B cell (primary cell): ENCODE results near the gene AK4. TPM values are rescaled to one million over a fixed set of nuclear protein-coding genes. Genes with fewer than 3 reads are reported as not detected.

Experiments
- ATAC-seq: fragments of 200-7000 bp; cut with Tn5 transposase; one replicate; pipeline ENCODE4 v1.10.0; 2021; ENCODE audit warnings: low read depth, mild to moderate bottlenecking, moderate number of reproducible peaks, moderate library complexity
- CTCF ChIA-PET: fragments of 350-600 bp; sonication (Branson Sonifier 250); formaldehyde crosslinking; loops from one replicate; lab custom pipeline; 2021; ENCODE audit warnings: antibody characterized with exemption, inconsistent platforms; lab: Charles Lee
- POLR2A ChIA-PET: fragments of 350-600 bp; sonication (Branson Sonifier 250); formaldehyde crosslinking; loops from one replicate; lab custom pipeline; 2021; ENCODE audit warnings: antibody characterized with exemption; lab: Charles Lee
- DNase-seq: peaks from one replicate; pipeline ENCODE4 v3.0.0; 2013
- H2AFZ ChIP-seq: 2 replicates; pipeline ENCODE4 v1.6.1; 2012; ENCODE audit warnings: mild to moderate bottlenecking, low read depth, low read length; ENCODE audit not compliant: insufficient read depth, poor library complexity, severe bottlenecking
- H3K27ac ChIP-seq, 2 donors: 1 replicate in 1 of 2; 2 replicates in 1 of 2; pipeline ENCODE4 v1.5.1; 2012 to 2013; ENCODE audit warnings: low read length in 2 of 2, mild to moderate bottlenecking in 2 of 2, moderate library complexity in 1 of 2
- H3K27me3 ChIP-seq, 4 experiments: fragments of 200-600 bp in 1 of 4; sonication (generic) in 1 of 4; replicated peaks in 1 of 4; 1 replicate in 2 of 4; 2 replicates in 2 of 4; pipeline versions ENCODE4 v1.6.1 to v1.7.0; 2013 to 2016; ENCODE audit warnings: low read length in 3 of 4, mild to moderate bottlenecking in 2 of 4, mixed read lengths in 1 of 4, moderate library complexity in 1 of 4; ENCODE audit not compliant: insufficient read depth in 4 of 4, control insufficient read depth in 3 of 4; ENCODE audit errors: control extremely low read depth in 1 of 4
- H3K36me3 ChIP-seq, 2 experiments: replicated peaks in 1 of 2; 1 replicate in 1 of 2; 2 replicates in 1 of 2; pipeline versions ENCODE4 v1.6.1 to v1.7.1; 2013; ENCODE audit warnings: low read length in 1 of 2; ENCODE audit not compliant: insufficient read depth in 2 of 2, control insufficient read depth in 1 of 2; ENCODE audit errors: control extremely low read depth in 1 of 2, extremely low read depth in 1 of 2
- H3K4me1 ChIP-seq, 2 donors: fragments of 200-600 bp in 1 of 2; sonication (generic) in 1 of 2; 1 replicate in 1 of 2; 2 replicates in 1 of 2; pipeline versions ENCODE4 v1.5.1 to v1.6.1; 2013 to 2017; ENCODE audit warnings: low read length in 2 of 2; ENCODE audit not compliant: control insufficient read depth in 2 of 2, insufficient read depth in 2 of 2
- H3K4me2 ChIP-seq: replicated peaks from 2 replicates; pipeline ENCODE3; 2012; ENCODE audit warnings: mild to moderate bottlenecking, low read depth, low read length; ENCODE audit not compliant: poor library complexity, severe bottlenecking
- H3K4me3 ChIP-seq, 5 experiments: fragments of 200-600 bp in 1 of 5; sonication (generic) in 1 of 5; 1 replicate in 3 of 5; 2 replicates in 2 of 5; pipeline versions ENCODE4 v1.5.1 to v1.7.0; 2011 to 2016; ENCODE audit warnings: low read length in 4 of 5, mild to moderate bottlenecking in 4 of 5, low read depth in 2 of 5, control low read depth in 1 of 5, moderate library complexity in 1 of 5; ENCODE audit not compliant: insufficient read depth in 1 of 5; ENCODE audit errors: control extremely low read depth in 1 of 5, extremely low read depth in 1 of 5
- H3K79me2 ChIP-seq: fragments of 200-600 bp; sonication (generic); one replicate; pipeline ENCODE4 v1.6.0; 2016; ENCODE audit warnings: low read length; ENCODE audit not compliant: control insufficient read depth, insufficient read depth
- H3K9ac ChIP-seq: fragments of 200-600 bp; sonication (generic); 2 replicates; pipeline ENCODE4 v1.6.1; 2017; ENCODE audit warnings: mild to moderate bottlenecking, low read length, moderate library complexity
- H3K9me3 ChIP-seq, 3 donors: one replicate each; pipeline versions ENCODE4 v1.6.1 to v1.7.1; 2013; ENCODE audit warnings: low read length in 2 of 3; ENCODE audit not compliant: control insufficient read depth in 2 of 3, insufficient read depth in 1 of 3; ENCODE audit errors: control extremely low read depth in 1 of 3
- H4K20me1 ChIP-seq: 2 replicates; pipeline ENCODE4 v1.6.0; 2012; ENCODE audit warnings: mild to moderate bottlenecking, low read length; ENCODE audit not compliant: insufficient read depth, control insufficient read depth, poor library complexity, severe bottlenecking
- H3K27ac Mint-ChIP-seq: one replicate; pipeline ENCODE4 v1.8.0; 2021; ENCODE audit warnings: mixed read lengths
- H3K27me3 Mint-ChIP-seq: one replicate; pipeline ENCODE4 v1.8.0; 2021; ENCODE audit warnings: mixed read lengths
- H3K4me1 Mint-ChIP-seq: one replicate; pipeline ENCODE4 v1.8.0; 2021; ENCODE audit warnings: mixed read lengths
- H3K4me3 Mint-ChIP-seq: one replicate; pipeline ENCODE4 v1.8.0; 2021; ENCODE audit warnings: mixed read lengths
- H3K9me3 Mint-ChIP-seq: one replicate; pipeline ENCODE4 v1.8.0; 2022; ENCODE audit warnings: mixed read lengths; ENCODE audit not compliant: insufficient read depth
- EZH2 ChIP-seq: IDR thresholded peaks from 2 replicates; pipeline ENCODE4 v1.6.1; 2012; ENCODE audit warnings: borderline replicate concordance, low read depth, mild to moderate bottlenecking, moderate library complexity, low read length; ENCODE audit not compliant: insufficient read depth, poor library complexity, severe bottlenecking
- WGBS: methylation state at CpG from one replicate; pipeline ENCODE4 v1.1.5; 2013; ENCODE audit warnings: missing lambda C conversion rate; ENCODE audit not compliant: insufficient coverage; 5-methylcytosine and 5-hydroxymethylcytosine counted together
- intact Hi-C: fragments of 100-400 bp; cut with micrococcal nuclease; formaldehyde crosslinking; loops from one replicate; pipeline ENCODE4 v1.10.0; 2022
- polyA plus RNA-seq: library from polyadenylated mRNA; depleted of rRNA; stranded (reverse); fragments of >200 nt; gene quantifications from 2 replicates; pipeline ENCODE4 v1.2.3, GENCODE V29; 2012
- total RNA-seq, 2 donors: library from RNA; stranded (reverse); fragments of 120-200 nt in 1 of 2; gene quantifications; 1 replicate in 1 of 2; 2 replicates in 1 of 2; pipeline versions ENCODE4 v1.2.3 to v1.2.4, GENCODE V29; 2013 to 2022
- TF ChIP-seq, protein P1 (sequence below): fragments of 200-600 bp; IDR thresholded peaks from one replicate; pipeline ENCODE4 v1.8.0; 2022; ENCODE audit warnings: antibody characterized with exemption, mild to moderate bottlenecking

The AK4 gene
- total and polyA plus RNA-seq, 2 donors (not counting 1 experiment from before 2014, with no cell fraction given): 0.34 TPM; not detected in 1

DNA sequence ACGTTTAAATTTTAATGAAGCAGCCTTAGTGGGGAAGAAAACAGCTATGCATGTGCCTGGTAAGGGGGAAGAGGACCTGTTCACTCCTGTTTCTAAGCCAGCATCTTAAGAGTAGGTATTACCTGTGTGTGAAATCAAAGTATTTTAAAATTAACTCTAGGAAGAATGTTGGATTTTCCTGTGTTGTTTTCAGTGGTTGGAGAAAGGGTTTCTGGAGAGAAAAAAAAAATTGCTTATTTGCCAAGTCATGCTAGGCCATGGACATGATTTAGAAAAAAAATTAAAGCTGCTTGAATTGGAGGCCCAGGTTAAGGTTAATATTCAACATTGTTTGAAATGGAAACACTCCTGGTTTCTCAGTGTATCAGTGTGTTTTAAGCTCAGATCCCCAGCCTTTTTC lies 118.5 kb downstream of the AK4 start:
- Mint-ChIP-seq H3K9me3 (no peaks in the 10 kb centered on the region), H3K4me3 (peak overlapping the region; percentile 49), H3K27me3 (peaks cover 46% of the 10 kb centered on the region), H3K27ac (no peak overlapping the region), H3K4me1 (peaks cover 21% of the 10 kb centered on the region)
- 29% methylated on average over 1 of the region's 1 CpG for WGBS
- CTCF ChIA-PET: no interaction called here
- POLR2A ChIA-PET: no interaction called here
- Histone ChIP-seq H3K36me3 (no peaks in the 10 kb centered on the region), H3K4me2 (peak overlapping the region; percentile 79), H3K9ac (no peak overlapping the region), H3K4me1 (peaks cover 16 to 19% of the 10 kb centered on the region in 2 donors), H4K20me1 (no peaks in the 10 kb centered on the region), H3K79me2 (no peaks in the 10 kb centered on the region), H2AFZ (no peak overlapping the region), H3K27ac (no peak overlapping the region), H3K4me3 (peak overlapping the region in 1 of 5 experiments; percentile 53), H3K27me3 (peaks cover 0 to 37% (median 27%) of the 10 kb centered on the region in 4 experiments), H3K9me3 (peaks cover 0 to 3% (median 0%) of the 10 kb centered on the region in 3 donors)
- DNase-seq: no peak
- no peak for ATAC-seq
- intact Hi-C loops: no loop called here
- TF ChIP-seq, protein P1, sequence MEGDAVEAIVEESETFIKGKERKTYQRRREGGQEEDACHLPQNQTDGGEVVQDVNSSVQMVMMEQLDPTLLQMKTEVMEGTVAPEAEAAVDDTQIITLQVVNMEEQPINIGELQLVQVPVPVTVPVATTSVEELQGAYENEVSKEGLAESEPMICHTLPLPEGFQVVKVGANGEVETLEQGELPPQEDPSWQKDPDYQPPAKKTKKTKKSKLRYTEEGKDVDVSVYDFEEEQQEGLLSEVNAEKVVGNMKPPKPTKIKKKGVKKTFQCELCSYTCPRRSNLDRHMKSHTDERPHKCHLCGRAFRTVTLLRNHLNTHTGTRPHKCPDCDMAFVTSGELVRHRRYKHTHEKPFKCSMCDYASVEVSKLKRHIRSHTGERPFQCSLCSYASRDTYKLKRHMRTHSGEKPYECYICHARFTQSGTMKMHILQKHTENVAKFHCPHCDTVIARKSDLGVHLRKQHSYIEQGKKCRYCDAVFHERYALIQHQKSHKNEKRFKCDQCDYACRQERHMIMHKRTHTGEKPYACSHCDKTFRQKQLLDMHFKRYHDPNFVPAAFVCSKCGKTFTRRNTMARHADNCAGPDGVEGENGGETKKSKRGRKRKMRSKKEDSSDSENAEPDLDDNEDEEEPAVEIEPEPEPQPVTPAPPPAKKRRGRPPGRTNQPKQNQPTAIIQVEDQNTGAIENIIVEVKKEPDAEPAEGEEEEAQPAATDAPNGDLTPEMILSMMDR: no peak
- TF ChIP-seq EZH2: no peak

DNA sequence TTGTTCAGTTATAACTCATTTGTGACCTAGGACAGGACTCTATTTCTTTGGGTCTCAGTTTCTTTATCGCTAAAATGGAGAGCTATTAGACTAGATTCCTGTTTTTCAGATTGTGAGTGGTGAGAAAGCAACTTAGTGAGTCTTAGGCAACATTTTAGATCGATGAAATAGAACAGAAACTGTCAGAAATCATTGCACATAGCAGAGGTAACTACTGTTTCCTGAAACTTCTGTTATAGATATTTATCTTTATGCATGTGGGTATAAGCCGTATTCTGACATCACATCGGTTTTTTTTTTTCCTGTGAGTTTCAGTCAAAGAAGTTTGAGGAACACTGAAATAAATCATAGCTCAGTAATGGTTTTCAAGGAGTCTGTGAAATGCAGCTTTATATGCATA lies 119.3 kb downstream of the AK4 start:
- CTCF ChIA-PET: no interaction called here
- TF ChIP-seq EZH2: no peak
- TF ChIP-seq, protein P1: no peak
- Histone ChIP-seq H3K27ac (no peak overlapping the region), H3K27me3 (peaks cover 0 to 37% (median 27%) of the 10 kb centered on the region in 4 experiments), H3K4me2 (no peak overlapping the region), H3K9me3 (peaks cover 0 to 3% (median 0%) of the 10 kb centered on the region in 3 donors), H3K4me1 (peaks cover 16 to 19% of the 10 kb centered on the region in 2 donors), H2AFZ (no peak overlapping the region), H3K36me3 (no peaks in the 10 kb centered on the region), H3K79me2 (no peaks in the 10 kb centered on the region), H3K9ac (no peak overlapping the region), H3K4me3 (no peak overlapping the region), H4K20me1 (no peaks in the 10 kb centered on the region)
- H3K4me1 Mint-ChIP-seq: peaks cover 21% of the 10 kb centered on the region
- intact Hi-C loops: no loop called here
- H3K4me3 Mint-ChIP-seq: peak overlapping the region; percentile 16
- 100% methylated on average over 1 of the region's 4 CpGs for WGBS
- peaks cover 52% of the 10 kb centered on the region for H3K27me3 Mint-ChIP-seq
- no peak overlapping the region for H3K27ac Mint-ChIP-seq
- H3K9me3 Mint-ChIP-seq: no peaks in the 10 kb centered on the region
- DNase-seq: no peak
- ATAC-seq: no peak
- POLR2A ChIA-PET: no interaction called here
